ENCODE measurements around the gene ELOVL6.

DNA sequence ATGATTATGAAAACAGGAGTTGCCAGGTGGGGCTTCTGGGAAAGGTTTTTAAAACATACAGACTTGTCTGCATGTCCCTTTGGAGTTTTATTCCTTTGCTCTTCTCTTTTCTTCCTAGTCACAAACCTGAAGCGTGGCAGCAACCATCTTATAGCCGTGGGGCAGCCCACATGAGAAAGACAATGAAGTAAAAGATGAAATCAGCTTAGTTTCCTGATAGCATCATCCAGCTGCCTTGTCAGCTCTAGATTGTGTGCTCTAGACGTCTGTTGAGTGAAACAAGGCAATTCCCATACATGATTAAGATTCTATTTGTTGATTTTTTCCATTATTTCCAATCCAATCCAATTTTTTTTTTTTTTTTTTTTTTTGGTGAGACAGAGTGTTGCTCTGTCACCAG is 68.9 kb downstream of the ELOVL6 start:
- TF ChIP-seq, protein P1, sequence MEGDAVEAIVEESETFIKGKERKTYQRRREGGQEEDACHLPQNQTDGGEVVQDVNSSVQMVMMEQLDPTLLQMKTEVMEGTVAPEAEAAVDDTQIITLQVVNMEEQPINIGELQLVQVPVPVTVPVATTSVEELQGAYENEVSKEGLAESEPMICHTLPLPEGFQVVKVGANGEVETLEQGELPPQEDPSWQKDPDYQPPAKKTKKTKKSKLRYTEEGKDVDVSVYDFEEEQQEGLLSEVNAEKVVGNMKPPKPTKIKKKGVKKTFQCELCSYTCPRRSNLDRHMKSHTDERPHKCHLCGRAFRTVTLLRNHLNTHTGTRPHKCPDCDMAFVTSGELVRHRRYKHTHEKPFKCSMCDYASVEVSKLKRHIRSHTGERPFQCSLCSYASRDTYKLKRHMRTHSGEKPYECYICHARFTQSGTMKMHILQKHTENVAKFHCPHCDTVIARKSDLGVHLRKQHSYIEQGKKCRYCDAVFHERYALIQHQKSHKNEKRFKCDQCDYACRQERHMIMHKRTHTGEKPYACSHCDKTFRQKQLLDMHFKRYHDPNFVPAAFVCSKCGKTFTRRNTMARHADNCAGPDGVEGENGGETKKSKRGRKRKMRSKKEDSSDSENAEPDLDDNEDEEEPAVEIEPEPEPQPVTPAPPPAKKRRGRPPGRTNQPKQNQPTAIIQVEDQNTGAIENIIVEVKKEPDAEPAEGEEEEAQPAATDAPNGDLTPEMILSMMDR (IDR thresholded peaks at IDR 0.05; ENCODE audit: low read depth, low read length), result no peak
- no peak for TF ChIP-seq EZH2phosphoT487 (IDR thresholded peaks at IDR 0.05; ENCODE audit: low read depth)

Measured in OCI-LY3 (cell line).